Prostate gland (tissue), 2 donors: ENCODE results near the gene PANK2.
"Not testable (repeated sequence)": the region's sequence is repeated elsewhere in the genome, so short reads cannot be mapped to it uniquely, and the experiment has no call there.

Experiments used
- CTCF ChIP-seq, 4 experiments: fragments of 200-600 bp in 2 of 4; fragments of 450-650 bp in 2 of 4; sonication (generic) in 2 of 4; IDR thresholded peaks; 1 replicate in 3 of 4; 2 replicates in 1 of 4; pipeline ENCODE4 v1.5.1; 2016 to 2019; ENCODE audit warnings: antibody characterized with exemption in 4 of 4, mild to moderate bottlenecking in 2 of 4, moderate library complexity in 2 of 4
- POLR2A ChIP-seq: fragments of 450-650 bp; IDR thresholded peaks from one replicate; pipeline ENCODE4 v1.6.1; 2016; ENCODE audit warnings: antibody characterized with exemption, mild to moderate bottlenecking
- POLR2AphosphoS5 ChIP-seq: sonication (generic); formaldehyde crosslinking; IDR thresholded peaks from one replicate; pipeline ENCODE4 v1.6.1; 2017; ENCODE audit warnings: antibody characterized with exemption

- TF ChIP-seq CTCF (IDR thresholded peaks at IDR 0.05); POLR2AphosphoS5; POLR2A: not testable (repeated sequence)
These were observed 10.3 kb upstream of the PANK2 start for GRCh38 chr20:3878921-3879274.
